Adipocyte (in vitro differentiated cells): ENCODE measurements around the gene TBL3.

Source experiments
- DNase-seq: peaks from one replicate; pipeline ENCODE4 v3.0.0-alpha.2; 2015; ENCODE audit warnings: low read depth
- H3K27me3 ChIP-seq: replicated peaks from 2 replicates; pipeline ENCODE4 v1.7.0; 2013; ENCODE audit warnings: mild to moderate bottlenecking, low read length, moderate library complexity; ENCODE audit not compliant: control insufficient read depth, insufficient read depth
- H3K36me3 ChIP-seq: 2 replicates; pipeline ENCODE4 v1.7.0; 2013; ENCODE audit warnings: low read length, mild to moderate bottlenecking, moderate library complexity; ENCODE audit not compliant: control insufficient read depth, insufficient read depth, severe bottlenecking
- H3K4me1 ChIP-seq: 2 replicates; pipeline ENCODE4 v1.7.0; 2013; ENCODE audit warnings: mild to moderate bottlenecking, low read length, moderate library complexity; ENCODE audit not compliant: control insufficient read depth, insufficient read depth
- H3K4me3 ChIP-seq: 2 replicates; pipeline ENCODE4 v1.7.0; 2013; ENCODE audit warnings: mild to moderate bottlenecking, low read length, moderate library complexity
- H3K9ac ChIP-seq: 2 replicates; pipeline ENCODE4 v1.7.0; 2013; ENCODE audit warnings: mild to moderate bottlenecking, low read length, moderate library complexity
- H3K9me3 ChIP-seq: 2 replicates; pipeline ENCODE4 v1.7.0; 2013; ENCODE audit warnings: mild to moderate bottlenecking, low read length, moderate library complexity; ENCODE audit not compliant: control insufficient read depth

Gene TBL3

DNA sequence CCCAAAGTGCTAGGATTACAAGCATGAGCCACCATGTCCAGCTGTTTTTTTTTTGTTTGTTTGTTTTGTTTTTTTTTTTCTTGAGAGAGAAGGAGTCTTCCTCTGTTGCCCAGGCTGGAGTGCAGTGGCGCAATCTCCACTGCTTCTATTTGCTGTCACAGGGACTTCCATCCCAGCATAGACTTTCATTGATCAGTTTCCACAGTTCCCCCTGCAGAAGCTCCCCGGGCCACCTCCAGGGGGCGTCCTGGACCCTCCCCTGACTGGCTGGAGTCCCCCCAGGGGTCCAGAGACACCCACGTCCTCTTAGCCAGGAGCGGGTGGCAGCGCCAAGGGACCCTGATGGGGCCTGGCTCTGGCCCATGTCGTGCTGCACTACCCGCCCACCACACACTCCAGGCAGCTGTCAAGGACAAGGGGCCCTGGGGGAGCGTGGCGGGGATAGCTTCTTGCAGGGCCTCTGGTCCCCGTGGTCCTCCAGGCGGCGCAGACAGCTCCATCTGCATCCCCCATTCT lies 44.6 kb downstream of the TBL3 start:
- H3K9me3 ChIP-seq: no peaks in the 10 kb centered on the region
- no peak overlapping the region for H3K9ac ChIP-seq
- peaks cover 4% of the 10 kb centered on the region for H3K4me1 ChIP-seq
- H3K36me3 ChIP-seq: no peaks in the 10 kb centered on the region
- no peak for DNase-seq
- H3K4me3 ChIP-seq: no peak overlapping the region
- H3K27me3 ChIP-seq: peaks cover 8% of the 10 kb centered on the region

DNA sequence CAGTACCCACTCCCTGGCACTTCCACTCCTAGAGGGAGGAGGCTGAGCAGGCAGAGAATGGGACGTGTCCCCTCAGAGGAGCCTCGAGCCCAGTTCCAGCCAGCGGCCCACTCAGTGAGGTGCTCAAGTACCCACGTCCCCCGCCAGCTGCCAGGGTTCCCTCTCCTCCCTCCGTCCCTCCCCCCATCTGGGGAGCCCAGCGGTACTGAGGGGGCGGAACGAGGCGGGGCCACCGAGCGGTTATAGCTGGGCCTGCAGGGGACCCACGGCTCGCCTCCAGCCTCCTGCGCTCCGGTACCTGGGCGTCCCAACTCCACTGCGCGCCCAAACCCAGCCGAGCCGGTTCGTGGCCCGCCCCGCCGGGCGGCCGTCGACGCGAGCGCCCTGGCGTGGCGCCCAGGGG lies 47.7 kb downstream of the TBL3 start, which contains the start of gene NPW:
Gene NPW (plus strand): TSS at position 268 of the 403 bp plus-strand sequence.
- Histone ChIP-seq H3K27me3 (peaks cover 8% of the 10 kb centered on the region), H3K4me3 (no peak within 1 kb of the TSS), H3K9ac (no peak within 1 kb of the TSS), H3K36me3 (no peaks in the 10 kb centered on the region), H3K9me3 (no peaks in the 10 kb centered on the region), H3K4me1 (peaks cover 9% of the 10 kb centered on the region)
- peak; percentile 20 for DNase-seq

DNA sequence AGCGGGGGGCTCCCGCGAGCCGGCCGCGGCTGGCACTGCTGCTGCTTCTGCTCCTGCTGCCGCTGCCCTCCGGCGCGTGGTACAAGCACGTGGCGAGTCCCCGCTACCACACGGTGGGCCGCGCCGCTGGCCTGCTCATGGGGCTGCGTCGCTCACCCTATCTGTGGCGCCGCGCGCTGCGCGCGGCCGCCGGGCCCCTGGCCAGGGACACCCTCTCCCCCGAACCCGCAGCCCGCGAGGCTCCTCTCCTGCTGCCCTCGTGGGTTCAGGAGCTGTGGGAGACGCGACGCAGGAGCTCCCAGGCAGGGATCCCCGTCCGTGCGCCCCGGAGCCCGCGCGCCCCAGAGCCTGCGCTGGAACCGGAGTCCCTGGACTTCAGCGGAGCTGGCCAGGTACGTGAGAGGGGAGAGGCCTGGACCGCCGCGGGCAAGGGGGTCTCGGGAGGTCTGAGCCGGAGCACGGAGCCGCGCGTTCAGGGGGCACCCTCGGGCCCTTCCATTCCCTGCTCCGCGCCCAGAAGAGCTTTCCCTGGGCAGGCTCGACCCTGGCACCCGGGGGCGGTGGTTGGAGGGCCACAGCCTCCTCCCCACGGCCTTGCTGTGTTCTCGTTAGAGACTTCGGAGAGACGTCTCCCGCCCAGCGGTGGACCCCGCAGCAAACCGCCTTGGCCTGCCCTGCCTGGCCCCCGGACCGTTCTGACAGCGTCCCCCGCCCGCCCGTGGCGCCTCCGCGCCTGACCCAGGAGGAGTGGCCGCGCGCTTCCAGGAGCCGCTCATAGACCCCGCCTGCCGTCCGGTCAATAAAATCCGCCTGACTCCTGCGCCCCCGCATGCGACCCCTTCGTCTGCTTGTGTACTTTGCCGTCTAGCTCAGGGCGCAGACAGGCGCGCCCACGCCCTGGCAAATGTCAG lies 48.3 kb downstream of the TBL3 start:
- peak; percentile 40 for DNase-seq
- no peak overlapping the region for H3K9ac ChIP-seq
- no peak overlapping the region for H3K4me3 ChIP-seq
- no peaks in the 10 kb centered on the region for H3K36me3 ChIP-seq
- no peaks in the 10 kb centered on the region for H3K9me3 ChIP-seq
- peaks cover 9% of the 10 kb centered on the region for H3K4me1 ChIP-seq
- H3K27me3 ChIP-seq: peaks cover 8% of the 10 kb centered on the region

DNA sequence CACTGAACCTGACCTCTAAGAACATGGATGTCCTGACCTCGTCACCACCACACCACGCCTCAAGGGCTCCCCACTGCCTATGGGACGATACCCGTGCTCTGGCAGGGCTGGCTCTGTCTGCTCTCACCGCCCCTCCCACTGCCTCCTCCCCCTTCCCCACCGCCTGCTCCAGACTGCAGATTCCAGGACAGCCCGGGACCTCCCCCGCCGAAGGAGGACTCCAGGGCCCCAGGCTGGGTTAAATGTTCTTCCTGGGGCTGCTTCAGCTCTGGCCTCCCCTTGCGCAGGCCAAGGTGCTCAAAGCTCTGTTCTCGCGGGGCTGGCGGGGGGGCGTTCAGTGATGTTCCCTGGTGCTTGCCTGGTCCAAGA lies 50.9 kb downstream of the TBL3 start:
- Histone ChIP-seq H3K27me3 (peaks cover 8% of the 10 kb centered on the region), H3K9me3 (no peaks in the 10 kb centered on the region), H3K4me1 (peaks cover 10% of the 10 kb centered on the region), H3K4me3 (peak overlapping the region; percentile 68), H3K9ac (peak overlapping the region; percentile 50), H3K36me3 (no peaks in the 10 kb centered on the region)
- DNase-seq: no peak

DNA sequence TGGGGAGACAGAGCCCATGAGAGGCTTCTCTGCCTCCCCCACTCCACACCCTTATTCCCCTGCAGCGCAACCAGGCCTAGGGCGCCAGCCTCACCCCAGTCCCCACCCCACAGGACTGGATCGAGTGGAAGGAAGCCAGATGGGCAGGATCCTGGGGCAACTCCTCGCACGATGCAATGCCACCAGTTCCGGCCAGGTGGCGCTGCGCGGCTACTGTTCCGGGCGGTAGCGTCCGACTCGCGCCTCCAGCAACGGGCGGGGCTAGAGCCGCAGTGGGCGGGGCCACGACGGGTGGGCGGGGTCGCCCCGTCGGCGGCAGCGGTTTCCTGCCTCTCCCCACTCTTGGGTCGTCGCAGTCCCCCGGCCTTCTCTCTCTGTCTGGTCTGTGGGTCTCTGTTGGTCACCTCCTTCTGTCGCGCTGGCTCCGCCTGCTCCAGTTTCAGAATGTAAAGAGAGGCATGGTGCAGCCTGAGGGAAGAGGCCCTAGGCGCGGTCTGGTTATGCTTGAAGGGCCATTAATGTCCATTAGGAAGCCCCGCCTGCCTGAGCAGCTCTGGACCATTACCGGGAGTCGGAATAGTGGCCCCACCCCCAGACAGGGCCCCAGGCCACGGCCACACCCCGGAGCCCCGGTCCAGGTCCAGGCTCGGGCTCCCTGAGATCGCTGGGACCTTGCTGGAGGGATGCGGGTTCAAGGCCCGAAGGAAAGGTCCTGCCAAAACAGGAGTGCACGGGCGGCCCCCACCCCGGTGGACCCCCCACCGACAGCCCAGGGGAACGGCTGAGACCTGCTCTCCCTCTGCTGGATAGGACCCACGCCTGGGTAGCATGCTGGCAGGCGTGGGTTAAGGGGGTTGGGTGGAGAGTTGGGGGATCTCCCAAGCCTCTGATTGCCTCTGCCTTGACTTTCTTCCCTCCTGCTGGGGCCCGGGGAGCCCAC lies 51.5 kb downstream of the TBL3 start:
- Histone ChIP-seq H3K36me3 (no peaks in the 10 kb centered on the region), H3K9me3 (no peaks in the 10 kb centered on the region), H3K27me3 (peaks cover 8% of the 10 kb centered on the region), H3K4me3 (peak overlapping the region; percentile 68), H3K9ac (peak overlapping the region; percentile 63), H3K4me1 (peaks cover 16% of the 10 kb centered on the region)
- peak; percentile 96 for DNase-seq

DNA sequence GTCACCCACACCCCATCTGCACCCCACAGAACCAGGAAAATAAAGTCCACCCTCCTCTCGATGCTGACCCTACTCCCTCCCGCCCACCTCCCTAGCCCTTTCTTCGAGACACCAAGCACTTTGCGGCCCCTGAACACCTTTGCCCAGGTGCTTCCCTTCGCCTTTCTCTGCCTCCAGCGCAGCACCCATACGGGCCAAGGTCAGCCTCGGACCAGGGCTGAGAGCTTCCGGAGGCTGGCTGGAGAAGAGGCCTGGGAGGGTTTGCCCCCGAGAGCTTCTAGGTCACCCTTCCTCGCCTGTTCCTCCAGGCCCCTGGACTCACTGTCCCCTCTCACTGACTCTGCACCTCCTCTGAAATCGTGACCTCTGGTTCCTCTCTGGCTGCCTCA lies 52.2 kb downstream of the TBL3 start:
- Histone ChIP-seq H3K9ac (peak overlapping the region; percentile 63), H3K4me3 (no peak overlapping the region), H3K36me3 (no peaks in the 10 kb centered on the region), H3K27me3 (peaks cover 4% of the 10 kb centered on the region), H3K9me3 (no peaks in the 10 kb centered on the region), H3K4me1 (peaks cover 16% of the 10 kb centered on the region)
- DNase-seq: no peak

DNA sequence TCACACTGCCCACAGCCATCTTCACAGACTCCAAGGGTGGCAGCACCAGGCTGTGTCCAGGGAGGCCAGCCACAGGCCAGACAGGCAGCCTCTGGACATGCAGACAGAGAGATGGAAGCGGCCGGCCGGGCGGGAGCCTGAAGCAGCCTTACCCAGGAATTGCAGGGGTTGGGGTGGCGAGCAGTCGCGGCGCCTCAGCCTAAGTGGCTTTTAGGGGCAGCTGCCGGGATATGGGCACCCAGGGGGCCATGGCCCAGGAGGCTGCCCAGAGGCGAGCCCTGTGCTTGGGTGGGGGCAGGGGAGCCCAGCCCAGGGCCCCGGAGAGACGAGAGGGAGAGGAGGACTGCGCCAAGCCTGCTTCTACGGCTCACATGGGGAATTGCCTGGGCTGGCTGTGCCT lies 53.4 kb downstream of the TBL3 start:
- H3K36me3 ChIP-seq: no peaks in the 10 kb centered on the region
- H3K9ac ChIP-seq: no peak overlapping the region
- H3K4me3 ChIP-seq: no peak overlapping the region
- DNase-seq: no peak
- no peaks in the 10 kb centered on the region for H3K9me3 ChIP-seq
- H3K27me3 ChIP-seq: no peaks in the 10 kb centered on the region
- peaks cover 16% of the 10 kb centered on the region for H3K4me1 ChIP-seq

DNA sequence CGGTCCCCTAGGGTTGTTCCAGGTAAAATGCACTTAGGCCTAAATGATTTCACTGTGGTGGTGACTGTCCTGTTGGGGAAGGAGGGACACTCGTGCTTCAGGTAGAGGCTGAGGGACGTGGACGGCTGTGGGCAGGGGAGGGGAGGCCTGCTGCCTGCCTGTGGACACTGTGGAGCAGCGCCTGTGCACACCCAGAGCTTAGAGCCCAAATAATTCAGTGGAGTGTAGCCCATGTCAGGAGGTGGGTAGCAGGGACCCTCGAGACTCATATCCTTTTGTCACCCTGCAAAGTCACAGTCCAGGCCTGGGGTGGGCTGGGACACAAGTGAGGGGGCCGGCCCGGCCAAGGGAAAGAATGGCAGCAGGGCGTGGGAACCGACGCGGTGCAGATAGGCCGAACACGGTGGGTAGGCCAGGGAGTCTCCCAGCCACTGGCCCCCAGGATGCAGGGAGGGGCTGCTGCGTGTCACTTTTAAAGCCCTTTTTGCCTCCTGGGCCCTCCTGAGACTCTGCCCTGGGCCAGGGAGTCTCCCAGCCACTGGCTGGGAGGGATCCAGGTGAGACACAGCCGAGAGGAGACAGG lies 54.1 kb downstream of the TBL3 start:
- Histone ChIP-seq H3K4me3 (peak overlapping the region; percentile 52), H3K36me3 (no peaks in the 10 kb centered on the region), H3K27me3 (no peaks in the 10 kb centered on the region), H3K4me1 (peaks cover 16% of the 10 kb centered on the region), H3K9ac (peak overlapping the region; percentile 62), H3K9me3 (no peaks in the 10 kb centered on the region)
- DNase-seq: no peak

DNA sequence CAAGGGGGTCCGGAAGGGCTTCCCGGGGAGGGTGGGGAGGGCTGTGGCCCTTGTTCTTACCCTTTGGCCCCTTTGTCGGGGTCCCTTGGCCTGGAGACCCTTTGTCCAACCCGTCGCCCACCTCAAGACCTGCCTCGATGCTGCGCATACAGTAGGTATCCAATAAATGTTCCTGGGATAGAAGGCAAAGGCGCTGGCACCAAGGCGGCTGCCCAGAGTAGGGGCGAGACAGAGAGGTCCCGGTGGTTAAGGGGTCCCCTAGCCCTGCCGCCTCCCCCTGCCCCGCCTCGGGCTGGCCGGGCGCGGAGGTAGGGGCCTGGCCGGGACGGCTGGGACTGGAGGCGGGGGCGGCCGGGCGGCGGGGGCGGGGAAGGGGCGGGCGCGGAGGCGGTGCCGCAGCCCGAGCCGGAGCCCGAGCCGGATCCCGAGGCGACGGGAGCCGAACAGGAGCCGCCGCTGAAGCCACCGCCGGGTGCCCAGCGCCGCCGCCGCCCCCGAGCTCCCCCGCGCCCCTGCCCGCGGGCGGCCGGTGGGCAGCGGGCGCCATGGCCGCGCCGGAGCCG lies 54.7 kb downstream of the TBL3 start, which contains the start of gene NHERF2:
Gene NHERF2 (plus strand): TSS at position 442 of the 563 bp plus-strand sequence. CDS start 104 bp downstream, at position 546.
- peak; percentile 77 for DNase-seq
- H3K27me3 ChIP-seq: no peaks in the 10 kb centered on the region
- H3K9me3 ChIP-seq: no peaks in the 10 kb centered on the region
- no peaks in the 10 kb centered on the region for H3K36me3 ChIP-seq
- peak within 1 kb of the TSS; percentile 79 for H3K4me3 ChIP-seq
- peaks cover 16% of the 10 kb centered on the region for H3K4me1 ChIP-seq
- peak within 1 kb of the TSS; percentile 62 for H3K9ac ChIP-seq

DNA sequence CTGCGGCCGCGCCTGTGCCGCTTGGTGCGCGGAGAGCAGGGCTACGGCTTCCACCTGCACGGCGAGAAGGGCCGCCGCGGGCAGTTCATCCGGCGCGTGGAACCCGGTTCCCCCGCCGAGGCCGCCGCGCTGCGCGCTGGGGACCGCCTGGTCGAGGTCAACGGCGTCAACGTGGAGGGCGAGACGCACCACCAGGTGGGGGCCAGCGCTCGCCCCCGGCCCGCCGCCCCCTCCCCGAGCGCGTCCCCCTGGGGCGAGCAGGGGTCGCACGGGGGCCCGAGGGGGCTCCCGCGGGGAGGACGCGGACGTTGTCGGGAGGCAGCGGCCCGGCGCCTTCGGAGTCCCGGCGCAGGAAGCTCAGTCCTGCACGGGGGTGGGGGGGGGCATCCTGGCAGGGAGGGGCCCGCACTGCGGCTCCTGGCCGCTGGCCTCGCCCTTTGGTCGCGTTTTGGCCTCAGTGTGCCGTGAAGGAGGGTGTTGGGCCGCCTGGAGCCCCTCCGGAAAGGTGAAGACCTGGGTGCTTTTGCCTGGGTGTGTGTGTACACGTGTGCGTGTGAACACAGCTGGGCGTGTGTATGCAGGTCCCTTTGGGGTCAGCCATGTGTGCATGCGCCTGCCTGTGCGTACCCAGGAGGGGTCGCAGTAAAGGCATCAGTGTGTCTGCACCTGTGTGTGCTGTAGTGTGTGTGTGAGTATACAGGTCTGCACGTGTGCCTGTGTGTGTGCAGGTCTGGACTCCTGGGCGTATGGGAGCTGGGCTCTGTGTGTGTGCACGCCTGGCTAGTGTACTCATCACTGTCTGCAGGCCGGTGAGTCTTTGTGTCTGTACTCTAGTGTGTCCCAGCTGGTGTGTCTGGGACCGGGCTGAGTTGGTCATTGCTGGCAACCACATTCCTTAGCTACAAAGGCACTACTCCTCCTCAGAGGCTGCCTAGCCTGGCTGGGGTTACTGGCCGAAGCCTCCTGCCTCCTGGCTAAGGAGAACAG lies 55.5 kb downstream of the TBL3 start:
- Histone ChIP-seq H3K9ac (peak overlapping the region; percentile 54), H3K9me3 (no peaks in the 10 kb centered on the region), H3K36me3 (no peaks in the 10 kb centered on the region), H3K4me3 (peak overlapping the region; percentile 79), H3K4me1 (peaks cover 16% of the 10 kb centered on the region), H3K27me3 (no peaks in the 10 kb centered on the region)
- DNase-seq: peak; percentile 55
